IPS-NIHi7 (cell line): ENCODE data around the gene ROBO2.

ENCODE experiments used
- DNase-seq: peaks from one replicate; pipeline ENCODE4 v3.0.0; 2012; ENCODE audit warnings: mixed read lengths; ENCODE audit errors: extremely low spot score

ROBO2 gene

GRCh38 chr3:77412584-77412983, 372.7 kb downstream of the ROBO2 start:
- no peak for DNase-seq

GRCh38 chr3:77414881-77415280, 375.0 kb downstream of the ROBO2 start:
- DNase-seq, result no peak

DNA sequence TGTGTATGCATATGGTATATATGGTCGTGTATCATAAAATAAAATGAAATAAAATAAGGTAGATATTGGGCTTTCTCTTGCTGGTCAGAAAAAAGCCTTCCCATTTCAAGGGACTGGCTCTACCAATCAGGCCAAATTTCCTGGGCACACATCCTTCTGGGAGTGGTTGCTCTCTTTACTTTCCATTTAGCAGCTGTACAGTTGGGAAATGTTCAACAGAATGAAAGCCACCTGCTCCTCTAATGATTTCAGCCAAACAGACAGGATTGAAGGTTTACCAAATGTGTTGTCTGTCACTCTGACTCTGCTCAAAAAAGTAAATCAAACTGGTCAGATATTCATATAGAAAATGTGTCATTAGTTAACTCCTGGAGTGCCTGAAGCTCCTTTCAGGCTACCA, 380.4 kb downstream of the ROBO2 start:
- DNase-seq, result no peak

DNA sequence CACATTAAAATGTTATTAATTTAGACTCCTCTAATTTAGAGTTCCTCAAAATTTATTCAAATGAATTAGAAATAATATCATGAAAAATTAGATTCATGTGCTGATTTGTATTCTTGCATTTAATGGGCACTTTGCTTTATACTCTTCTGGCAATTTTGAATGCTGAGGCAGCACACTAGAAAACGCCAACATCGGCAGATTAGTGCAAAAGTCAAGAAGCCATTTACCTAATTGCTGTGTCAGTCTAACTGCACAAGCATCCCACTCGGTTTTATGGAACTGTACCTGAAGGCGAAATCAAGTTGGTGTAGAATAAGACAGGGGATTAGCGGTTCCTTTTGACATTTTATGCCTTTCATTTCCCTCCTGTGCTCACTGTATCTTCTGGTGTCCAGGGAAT, 382.0 kb downstream of the ROBO2 start:
- no peak for DNase-seq

GRCh38 chr3:77426531-77426930, 386.6 kb downstream of the ROBO2 start:
- no peak for DNase-seq

GRCh38 chr3:77427528-77427927, 387.6 kb downstream of the ROBO2 start:
- DNase-seq, result no peak

- DNase-seq, result no peak
These were observed 397.0 kb downstream of the ROBO2 start for GRCh38 chr3:77436908-77437307.

GRCh38 chr3:77446084-77446483, 406.2 kb downstream of the ROBO2 start:
- DNase-seq, result no peak

- DNase-seq, result no peak
These were observed 406.9 kb downstream of the ROBO2 start for GRCh38 chr3:77446761-77447160.

DNA sequence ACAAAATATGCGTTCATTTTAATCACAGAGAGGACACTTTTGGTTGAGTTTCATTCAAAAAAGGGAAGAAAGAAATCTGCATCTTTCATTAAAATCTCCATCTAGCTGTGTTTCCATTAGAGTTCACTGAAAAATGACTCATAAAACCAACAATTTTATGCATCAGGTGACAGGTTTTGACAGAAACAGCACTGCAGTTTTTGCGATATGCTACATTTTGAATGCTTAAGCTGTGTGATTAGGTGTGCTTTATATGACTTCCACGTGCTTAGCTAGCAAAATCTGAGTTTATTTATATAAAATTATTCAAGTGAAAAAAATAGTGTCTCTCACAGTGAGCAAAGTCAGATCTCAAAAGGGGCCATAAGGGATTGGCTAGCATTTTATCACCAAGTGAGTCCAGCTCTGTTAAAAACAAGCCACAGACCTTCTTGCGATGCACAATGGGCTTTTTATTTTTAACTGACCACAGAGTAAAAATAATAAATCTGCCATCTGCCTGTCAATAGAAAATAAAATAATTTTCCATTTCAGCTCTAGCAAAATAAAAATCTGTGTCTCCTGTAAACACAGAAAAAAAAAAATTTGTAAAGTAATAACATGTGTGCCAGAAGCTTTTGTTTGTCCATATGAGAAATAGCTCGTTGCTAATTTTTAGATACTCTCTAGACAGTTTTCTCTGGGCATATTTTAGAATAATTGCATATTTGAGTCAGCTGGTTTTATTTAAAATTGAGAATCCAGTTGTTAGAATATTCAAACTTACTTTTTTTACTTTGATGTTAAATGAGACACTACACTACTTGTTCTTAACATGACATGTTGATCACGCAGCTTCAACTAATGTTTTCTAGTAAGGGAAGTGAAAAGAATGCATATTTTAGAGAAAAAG, 409.8 kb downstream of the ROBO2 start:
- DNase-seq, result no peak

GRCh38 chr3:77456431-77456830, 416.5 kb downstream of the ROBO2 start:
- no peak for DNase-seq

- DNase-seq, result no peak
These were observed 417.0 kb downstream of the ROBO2 start for GRCh38 chr3:77456906-77457305.

DNA sequence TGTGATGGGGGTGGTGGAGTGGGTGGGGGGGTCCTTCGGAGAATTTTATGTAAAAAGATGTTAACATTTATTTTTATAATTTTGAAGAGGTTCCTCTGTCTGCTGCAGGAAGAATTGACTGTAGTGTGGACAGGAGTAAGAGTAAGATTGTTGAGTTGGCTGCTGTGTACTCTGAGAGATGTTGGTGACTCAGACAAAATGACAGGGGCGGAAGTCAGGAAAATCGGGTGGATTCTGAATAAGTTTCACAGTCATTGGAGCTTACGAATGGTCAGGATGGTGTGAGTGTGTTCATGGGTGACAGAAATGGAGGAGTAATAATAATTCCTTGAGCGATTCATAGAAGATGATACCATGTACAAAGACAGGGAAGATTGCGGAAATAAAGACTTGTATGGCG, 420.0 kb downstream of the ROBO2 start:
- no peak for DNase-seq

DNA sequence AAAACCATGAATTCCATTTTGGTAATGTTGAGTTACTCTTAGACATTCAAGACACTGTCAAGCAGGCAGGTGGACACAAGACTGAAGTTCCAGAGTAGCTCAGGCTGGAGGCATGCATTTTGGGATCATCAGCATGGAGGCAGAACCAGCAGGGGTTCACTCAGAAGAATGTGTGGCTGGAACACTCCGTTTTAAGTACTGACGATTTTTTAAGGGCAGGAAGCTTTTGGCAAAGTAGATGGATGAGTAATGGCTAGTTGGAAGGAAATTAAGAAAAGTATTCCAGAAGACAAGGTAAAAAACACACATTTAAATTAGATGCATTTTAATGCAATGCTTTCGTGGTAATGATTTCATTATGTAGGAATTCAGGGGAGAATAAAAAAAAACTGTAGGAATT, 420.4 kb downstream of the ROBO2 start:
- DNase-seq, result no peak

GRCh38 chr3:77462951-77463350, 423.1 kb downstream of the ROBO2 start:
- no peak for DNase-seq

DNA sequence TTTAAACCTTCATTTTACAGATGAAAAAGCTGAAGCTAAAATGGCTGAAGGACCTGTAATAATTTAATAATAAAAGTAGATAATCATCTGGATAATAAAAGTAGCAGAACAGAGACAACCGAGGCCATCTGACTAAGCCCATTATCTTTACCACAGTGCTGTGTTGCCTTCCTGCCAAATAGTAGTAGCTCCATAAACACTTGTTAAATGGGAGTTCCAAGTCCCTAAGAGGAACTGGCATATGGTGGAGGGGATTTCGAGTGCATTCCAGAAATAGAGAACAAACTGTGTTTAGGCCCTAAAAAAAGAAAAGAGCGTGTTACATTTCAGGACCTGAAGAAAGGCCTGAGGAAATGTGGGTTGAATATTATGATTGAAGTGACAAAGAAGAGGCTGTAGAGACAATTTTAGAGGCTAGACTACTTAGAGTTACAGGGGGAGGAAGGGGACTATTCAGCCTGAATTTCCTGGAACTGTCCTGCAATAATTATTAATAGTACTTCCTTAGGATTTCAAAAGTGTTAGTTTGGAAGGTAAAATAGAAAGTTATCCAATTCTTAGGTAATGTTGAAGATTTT, 424.3 kb downstream of the ROBO2 start:
- no peak for DNase-seq

GRCh38 chr3:77466562-77467115, 426.7 kb downstream of the ROBO2 start:
- no peak for DNase-seq

DNA sequence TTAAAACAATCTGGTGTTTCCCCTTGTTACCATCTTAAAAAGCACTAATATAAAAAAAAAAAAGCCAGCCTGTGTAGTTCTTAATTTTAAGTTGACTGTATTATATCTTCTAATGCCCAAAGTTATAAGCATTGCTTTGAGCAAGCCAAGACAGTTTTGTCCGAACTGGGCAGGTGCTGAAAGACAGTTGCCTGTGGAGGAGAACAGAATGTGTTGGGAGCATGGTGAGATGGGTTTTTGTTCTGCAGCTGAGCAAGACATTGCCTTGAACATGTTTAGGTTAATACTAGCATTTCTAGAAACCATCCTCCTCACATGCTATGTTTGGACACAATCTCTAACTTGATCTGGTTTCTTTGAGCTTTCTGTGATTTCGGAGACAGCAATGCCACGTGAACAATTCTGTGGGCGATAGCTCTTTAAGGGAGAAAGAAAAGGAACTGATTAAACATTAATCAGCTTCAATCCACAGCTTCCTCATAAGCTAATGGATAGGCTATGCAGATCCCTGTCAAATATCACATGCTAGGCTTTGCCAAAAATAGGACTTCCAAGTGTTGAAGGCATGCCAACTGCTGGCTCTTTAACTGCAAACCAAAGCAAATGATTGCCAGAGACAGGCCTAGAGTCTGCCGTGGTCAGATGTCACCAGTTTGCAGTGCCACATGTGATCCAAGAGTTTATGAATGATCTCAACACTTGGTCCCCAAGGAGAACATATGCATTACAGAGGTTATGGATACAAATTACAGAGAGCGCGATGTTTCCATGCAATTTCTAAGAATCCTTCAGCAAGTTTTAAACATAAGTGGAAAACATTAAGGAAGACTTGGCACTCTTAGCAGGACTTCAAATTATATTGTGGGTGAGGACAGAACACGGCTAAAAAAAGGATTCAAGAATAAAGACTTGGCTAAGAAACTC, 428.1 kb downstream of the ROBO2 start:
- no peak for DNase-seq

GRCh38 chr3:77468626-77469020, 428.7 kb downstream of the ROBO2 start:
- DNase-seq, result no peak

- DNase-seq, result peak; percentile 17
These were observed 435.6 kb downstream of the ROBO2 start for GRCh38 chr3:77475507-77475906.

GRCh38 chr3:77479021-77479420, 439.1 kb downstream of the ROBO2 start:
- no peak for DNase-seq

- DNase-seq, result no peak
These were observed 449.3 kb downstream of the ROBO2 start for GRCh38 chr3:77489216-77489615.
